ENCODE data around the gene VPS4A. TPM values are rescaled to one million over a fixed set of nuclear protein-coding genes. Genes with fewer than 3 reads are reported as not detected.

Gene VPS4A
- total RNA-seq, 1 experiment from 2014 or later, result 23.9 TPM

GRCh38 chr16:69316595-69317034 is 5.5 kb downstream of the VPS4A start:
- no peak for ATAC-seq

GRCh38 chr16:69318177-69318910 is 7.2 kb downstream of the VPS4A start:
- Histone ChIP-seq H3K27me3 (ENCODE audit: control insufficient read depth, insufficient read depth, low read length) (no peaks in the 10 kb centered on the region), H3K9me3 (ENCODE audit: control insufficient read depth, insufficient read depth, low read depth, low read length) (no peaks in the 10 kb centered on the region), H3K36me3 (ENCODE audit: control insufficient read depth, insufficient read depth, low read length) (no peaks in the 10 kb centered on the region; the same call in none of the 2 replicates), H3K27ac (ENCODE audit: low read length) (no peak overlapping the region), H3K4me1 (ENCODE audit: control insufficient read depth, insufficient read depth, low read length) (no peaks in the 10 kb centered on the region), H3K4me3 (ENCODE audit: low read depth in 2 of 2, low read length in 2 of 2) (no peak overlapping the region)
- DNase-seq (ENCODE audit: low read depth, low spot score) (no peak), ATAC-seq (no peak)
- POLR2A ChIA-PET, result no interaction called here
- CTCF ChIA-PET, result interaction anchor here (0.5 kb wide), 1 partner anchor 205 kb away, joined by 3 read pairs; no protein-coding TSS in a partner anchor
- intact Hi-C loops (cut with micrococcal nuclease; ENCODE audit: unreplicated experiment) (no loop called here), in situ Hi-C loops (cut with HindIII; ENCODE audit: low pct_unique_long_range_greater_than_20kb, low sequenced_read_pairs) (no loop called here)
- no TSS peak for BruUV-seq (replicated peaks)
- TF ChIP-seq REST (IDR thresholded peaks at IDR 0.05; ENCODE audit: insufficient read depth in 1 of 2, low read depth in 2 of 2, low read length in 1 of 2) (no peak), TCF7L2 (IDR thresholded peaks at IDR 0.05; ENCODE audit: low read depth, low read length) (no peak), POLR2AphosphoS5 (IDR thresholded peaks at IDR 0.05; ENCODE audit: low read depth, low read length) (no peak), SIN3A (IDR thresholded peaks at IDR 0.05; ENCODE audit: borderline replicate concordance, insufficient read depth, low read depth, low read length) (no peak)
- TF ChIP-seq, protein P1, sequence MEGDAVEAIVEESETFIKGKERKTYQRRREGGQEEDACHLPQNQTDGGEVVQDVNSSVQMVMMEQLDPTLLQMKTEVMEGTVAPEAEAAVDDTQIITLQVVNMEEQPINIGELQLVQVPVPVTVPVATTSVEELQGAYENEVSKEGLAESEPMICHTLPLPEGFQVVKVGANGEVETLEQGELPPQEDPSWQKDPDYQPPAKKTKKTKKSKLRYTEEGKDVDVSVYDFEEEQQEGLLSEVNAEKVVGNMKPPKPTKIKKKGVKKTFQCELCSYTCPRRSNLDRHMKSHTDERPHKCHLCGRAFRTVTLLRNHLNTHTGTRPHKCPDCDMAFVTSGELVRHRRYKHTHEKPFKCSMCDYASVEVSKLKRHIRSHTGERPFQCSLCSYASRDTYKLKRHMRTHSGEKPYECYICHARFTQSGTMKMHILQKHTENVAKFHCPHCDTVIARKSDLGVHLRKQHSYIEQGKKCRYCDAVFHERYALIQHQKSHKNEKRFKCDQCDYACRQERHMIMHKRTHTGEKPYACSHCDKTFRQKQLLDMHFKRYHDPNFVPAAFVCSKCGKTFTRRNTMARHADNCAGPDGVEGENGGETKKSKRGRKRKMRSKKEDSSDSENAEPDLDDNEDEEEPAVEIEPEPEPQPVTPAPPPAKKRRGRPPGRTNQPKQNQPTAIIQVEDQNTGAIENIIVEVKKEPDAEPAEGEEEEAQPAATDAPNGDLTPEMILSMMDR (IDR thresholded peaks at IDR 0.05), result no peak

More at GRCh38 chr16:69316595-69317034, 5.5 kb downstream of the VPS4A start:
- H3K4me1 ChIP-seq (ENCODE audit: control insufficient read depth, insufficient read depth, low read length), result no peaks in the 10 kb centered on the region
- DNase-seq (ENCODE audit: low read depth, low spot score), result no peak
- BruUV-seq (replicated peaks), result no TSS peak
- peaks cover 4% of the 10 kb centered on the region for H3K36me3 ChIP-seq (ENCODE audit: control insufficient read depth, insufficient read depth, low read length)
- in situ Hi-C loops (cut with HindIII; ENCODE audit: low pct_unique_long_range_greater_than_20kb, low sequenced_read_pairs), result no loop called here
- CTCF ChIA-PET, result no interaction called here
- intact Hi-C loops (cut with micrococcal nuclease; ENCODE audit: unreplicated experiment), result no loop called here
- TF ChIP-seq SIN3A (IDR thresholded peaks at IDR 0.05; ENCODE audit: borderline replicate concordance, insufficient read depth, low read depth, low read length), result no peak
- TF ChIP-seq, protein P1 (IDR thresholded peaks at IDR 0.05), result no peak
- TF ChIP-seq TCF7L2 (IDR thresholded peaks at IDR 0.05; ENCODE audit: low read depth, low read length), result no peak
- no peak overlapping the region for H3K4me3 ChIP-seq (ENCODE audit: low read depth in 2 of 2, low read length in 2 of 2)
- no peaks in the 10 kb centered on the region for H3K9me3 ChIP-seq (ENCODE audit: control insufficient read depth, insufficient read depth, low read depth, low read length)
- POLR2A ChIA-PET, result no interaction called here
- no peak overlapping the region for H3K27ac ChIP-seq (ENCODE audit: low read length)
- no peaks in the 10 kb centered on the region for H3K27me3 ChIP-seq (ENCODE audit: control insufficient read depth, insufficient read depth, low read length)
